Lower lobe of right lung (tissue), 2 donors: ENCODE data around the gene SEPHS2. TPM values are rescaled to one million over a fixed set of nuclear protein-coding genes. Genes with fewer than 3 reads are reported as not detected.
A peak's percentile ranks its signal among the peaks of the same experiment; 100 is the strongest.

Experiments used
- ATAC-seq, 2 donors: fragments of 200-7000 bp; cut with Tn5 transposase; one replicate each; pipeline ENCODE4 v1.9.1; 2020 to 2022; ENCODE audit warnings: mild to moderate bottlenecking in 2 of 2, moderate library complexity in 2 of 2
- DNase-seq: peaks from one replicate; pipeline ENCODE4 v3.0.0-alpha.2; 2020
- H3K27ac ChIP-seq: fragments of 200-600 bp; one replicate; pipeline ENCODE4 v1.8.0; 2022
- H3K27me3 ChIP-seq: fragments of 200-600 bp; one replicate; pipeline ENCODE4 v1.8.0; 2022; ENCODE audit warnings: low read depth
- H3K36me3 ChIP-seq: fragments of 200-600 bp; one replicate; pipeline ENCODE4 v1.8.0; 2022; ENCODE audit warnings: mild to moderate bottlenecking
- H3K4me1 ChIP-seq: fragments of 200-600 bp; one replicate; pipeline ENCODE4 v1.8.0; 2022
- H3K4me3 ChIP-seq: fragments of 200-600 bp; one replicate; pipeline ENCODE4 v1.8.0; 2022; ENCODE audit warnings: mild to moderate bottlenecking
- H3K9me3 ChIP-seq: fragments of 200-600 bp; one replicate; pipeline ENCODE4 v1.8.0; 2022
- CTCF ChIP-seq: fragments of 200-600 bp; IDR thresholded peaks from one replicate; pipeline ENCODE4 v1.8.0; 2022; ENCODE audit warnings: antibody characterized with exemption, mild to moderate bottlenecking
- intact Hi-C: fragments of 100-400 bp; cut with DNase I; formaldehyde crosslinking; loops from one replicate; pipeline ENCODE4 v1.11.0; 2022
- total RNA-seq: library from RNA; stranded (reverse); fragmentation: NEBNext Ultra II Directional; extraction: Animal tissue kit (Norgen Biotek cat#: 25700); gene quantifications from one replicate; pipeline ENCODE4 v1.2.1, GENCODE V29; 2021
- donor health status: DM: no; HTN: yes; CAD: no; lungs with severe emphysema.

The SEPHS2 gene
- total RNA-seq, 1 donor from 2014 or later, result 54.6 TPM

GRCh38 chr16:30418350-30419181 is 27.1 kb downstream of the SEPHS2 start:
- no peak for DNase-seq
- H3K4me3 ChIP-seq, result peak overlapping the region; percentile 68
- no peak for ATAC-seq
- no peak for TF ChIP-seq CTCF
- H3K4me1 ChIP-seq, result peaks cover 16% of the 10 kb centered on the region
- no peaks in the 10 kb centered on the region for H3K9me3 ChIP-seq
- H3K27me3 ChIP-seq, result no peaks in the 10 kb centered on the region
- peak overlapping the region; percentile 88 for H3K27ac ChIP-seq
- intact Hi-C loops, result no loop called here
- peaks cover 27% of the 10 kb centered on the region for H3K36me3 ChIP-seq

DNA sequence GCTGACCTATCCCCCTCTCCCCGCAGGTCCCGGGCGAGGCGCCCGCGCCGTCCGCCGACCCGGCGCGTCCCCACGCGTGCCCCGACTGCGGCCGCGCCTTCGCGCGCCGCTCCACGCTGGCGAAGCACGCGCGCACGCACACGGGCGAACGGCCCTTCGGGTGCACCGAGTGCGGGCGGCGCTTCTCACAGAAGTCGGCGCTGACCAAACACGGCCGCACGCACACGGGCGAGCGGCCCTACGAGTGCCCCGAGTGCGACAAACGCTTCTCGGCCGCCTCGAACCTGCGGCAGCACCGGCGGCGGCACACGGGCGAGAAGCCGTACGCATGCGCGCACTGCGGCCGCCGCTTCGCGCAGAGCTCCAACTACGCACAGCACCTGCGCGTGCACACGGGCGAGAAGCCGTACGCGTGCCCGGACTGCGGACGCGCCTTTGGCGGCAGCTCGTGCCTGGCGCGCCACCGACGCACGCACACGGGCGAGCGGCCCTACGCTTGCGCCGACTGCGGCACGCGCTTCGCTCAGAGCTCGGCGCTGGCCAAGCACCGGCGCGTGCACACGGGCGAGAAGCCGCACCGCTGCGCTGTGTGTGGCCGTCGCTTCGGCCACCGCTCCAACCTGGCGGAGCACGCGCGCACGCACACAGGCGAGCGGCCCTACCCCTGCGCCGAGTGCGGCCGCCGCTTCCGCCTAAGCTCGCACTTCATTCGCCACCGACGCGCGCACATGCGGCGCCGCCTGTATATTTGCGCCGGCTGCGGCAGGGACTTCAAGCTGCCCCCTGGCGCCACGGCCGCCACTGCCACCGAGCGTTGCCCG is 27.9 kb downstream of the SEPHS2 start:
- Histone ChIP-seq H3K27ac (peak overlapping the region; percentile 88), H3K27me3 (no peaks in the 10 kb centered on the region), H3K4me1 (peaks cover 16% of the 10 kb centered on the region), H3K36me3 (peaks cover 21% of the 10 kb centered on the region), H3K4me3 (peak overlapping the region; percentile 68), H3K9me3 (no peaks in the 10 kb centered on the region)
- ATAC-seq, result peak; percentile 97 to 98
- intact Hi-C loops, result no loop called here
- peak; percentile 41 for TF ChIP-seq CTCF
- DNase-seq, result peak; percentile 94

DNA sequence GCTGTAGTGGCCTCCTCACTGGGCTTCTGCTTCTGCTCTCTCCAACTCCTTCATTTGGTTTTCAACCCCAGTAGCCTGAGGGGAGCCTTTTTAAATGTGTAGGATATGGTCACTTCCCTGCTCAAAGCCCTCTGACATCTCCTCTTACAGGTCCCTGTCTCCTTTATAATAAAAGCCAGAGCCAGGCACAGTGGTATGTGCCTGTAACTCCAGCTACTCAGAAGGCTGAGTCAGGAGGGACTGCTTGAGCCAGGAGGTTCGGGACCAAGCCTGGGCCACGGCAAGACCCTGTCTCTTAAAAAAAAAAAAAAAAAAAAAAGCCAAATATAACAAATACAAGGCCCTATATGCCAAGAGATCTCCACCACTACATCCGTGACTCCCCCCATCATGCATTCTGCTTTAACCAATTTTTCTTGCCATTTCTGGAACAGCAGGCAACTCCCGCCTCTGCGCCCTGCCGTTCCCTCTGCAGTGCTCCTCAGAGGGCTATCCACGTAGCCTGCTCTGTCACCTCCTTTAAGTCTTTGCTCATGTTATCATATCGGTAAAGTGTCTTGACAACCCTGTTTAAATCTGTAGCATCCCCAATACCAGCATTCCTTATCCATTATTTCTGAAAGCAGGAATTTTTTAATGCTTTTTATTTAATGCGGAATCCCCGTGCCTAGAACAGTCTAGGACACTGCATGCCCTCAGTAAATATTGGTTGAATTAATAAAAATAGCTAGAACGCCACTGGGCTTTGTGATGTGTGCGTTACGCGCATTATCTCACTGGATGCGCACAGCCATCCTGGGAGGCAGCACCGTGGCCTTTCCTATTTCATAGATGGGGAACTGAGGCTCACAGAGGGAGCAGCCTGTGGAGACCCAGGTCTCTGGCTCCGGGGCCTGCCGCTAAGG is 28.8 kb downstream of the SEPHS2 start:
- Histone ChIP-seq H3K27ac (peak overlapping the region; percentile 88), H3K4me1 (peaks cover 16% of the 10 kb centered on the region), H3K4me3 (peak overlapping the region; percentile 68), H3K27me3 (no peaks in the 10 kb centered on the region), H3K36me3 (peaks cover 17% of the 10 kb centered on the region), H3K9me3 (no peaks in the 10 kb centered on the region)
- ATAC-seq (no peak), DNase-seq (no peak)
- intact Hi-C loops, result no loop called here
- no peak for TF ChIP-seq CTCF

DNA sequence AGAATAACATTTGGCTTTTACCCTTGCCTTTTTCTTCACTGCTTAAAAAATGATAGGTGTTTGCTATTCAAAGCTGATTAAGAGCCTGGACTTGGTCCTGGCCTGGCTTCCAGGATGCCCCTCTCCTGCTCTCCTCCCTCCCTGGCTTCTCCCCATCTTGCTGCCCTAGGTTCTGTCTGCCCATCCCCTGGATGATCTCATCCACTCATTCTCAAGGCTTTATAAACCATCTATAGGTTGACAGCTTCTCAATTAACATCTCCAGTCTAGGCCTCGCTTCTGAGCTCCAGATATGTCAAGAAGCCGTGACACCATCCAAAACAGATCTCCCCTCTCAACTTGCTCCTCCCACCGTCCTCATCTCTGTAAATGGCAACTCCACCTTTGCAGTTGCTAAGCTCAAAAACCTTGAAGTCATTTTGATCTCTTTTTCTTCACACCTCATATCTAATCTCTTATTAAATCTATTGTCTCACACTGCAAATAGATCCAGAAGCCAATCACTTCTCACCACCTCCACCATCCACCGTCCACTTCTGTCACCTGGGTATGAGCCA is 29.5 kb downstream of the SEPHS2 start:
- no peak overlapping the region for H3K4me3 ChIP-seq
- TF ChIP-seq CTCF, result no peak
- no peaks in the 10 kb centered on the region for H3K9me3 ChIP-seq
- H3K27me3 ChIP-seq, result no peaks in the 10 kb centered on the region
- H3K27ac ChIP-seq, result no peak overlapping the region
- peaks cover 16% of the 10 kb centered on the region for H3K4me1 ChIP-seq
- peaks cover 16% of the 10 kb centered on the region for H3K36me3 ChIP-seq
- intact Hi-C loops, result no loop called here
- DNase-seq (no peak), ATAC-seq (no peak)

- no peak overlapping the region for H3K27ac ChIP-seq
- H3K4me1 ChIP-seq, result peaks cover 23% of the 10 kb centered on the region
- H3K27me3 ChIP-seq, result no peaks in the 10 kb centered on the region
- peaks cover 16% of the 10 kb centered on the region for H3K36me3 ChIP-seq
- H3K4me3 ChIP-seq, result no peak overlapping the region
- no peaks in the 10 kb centered on the region for H3K9me3 ChIP-seq
- intact Hi-C loops, result no loop called here
- DNase-seq, result no peak
- no peak for TF ChIP-seq CTCF
- ATAC-seq, result no peak
Observed at GRCh38 chr16:30414159-30414558, 31.5 kb downstream of the SEPHS2 start.
